ENCODE data around the gene RIMS1.
"Not testable (repeated sequence)": the region's sequence is repeated elsewhere in the genome, so short reads cannot be mapped to it uniquely, and the experiment has no call there.

RIMS1 gene

GRCh38 chr6:71982389-71982788 is 96.0 kb downstream of the RIMS1 start:
- no peak for DNase-seq (ENCODE audit: low read depth in 2 of 2)

- DNase-seq (ENCODE audit: low read depth in 2 of 2) = no peak
These were observed 96.8 kb downstream of the RIMS1 start for GRCh38 chr6:71983131-71983530.

DNA sequence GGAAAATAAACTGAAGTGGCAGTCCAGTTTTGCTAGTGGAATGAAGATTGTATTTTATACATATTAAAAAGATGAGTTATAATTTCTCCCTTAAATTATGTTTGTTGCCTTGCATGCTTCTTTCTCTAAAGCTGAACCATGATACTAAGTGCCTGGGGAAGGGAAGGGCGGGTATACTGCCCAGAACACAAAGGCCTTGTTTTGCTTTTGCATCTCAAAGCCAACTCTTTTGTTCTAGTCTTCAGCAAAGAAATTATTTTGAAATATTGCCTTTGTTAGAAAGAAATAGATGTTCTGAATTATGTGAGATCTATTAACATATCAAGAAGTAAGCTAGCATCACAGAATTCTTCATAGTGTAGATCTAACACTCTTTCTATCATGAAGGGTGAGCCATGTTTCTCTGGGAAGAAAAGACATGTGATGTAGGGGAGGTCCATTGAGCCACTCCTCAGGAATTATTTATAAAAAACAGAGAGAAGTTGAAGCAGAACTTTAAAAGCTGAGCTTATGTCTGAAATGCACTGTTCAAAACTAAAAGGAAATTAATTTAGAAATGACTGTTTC is 108.4 kb downstream of the RIMS1 start:
- no peak for DNase-seq (ENCODE audit: low read depth in 2 of 2)

DNA sequence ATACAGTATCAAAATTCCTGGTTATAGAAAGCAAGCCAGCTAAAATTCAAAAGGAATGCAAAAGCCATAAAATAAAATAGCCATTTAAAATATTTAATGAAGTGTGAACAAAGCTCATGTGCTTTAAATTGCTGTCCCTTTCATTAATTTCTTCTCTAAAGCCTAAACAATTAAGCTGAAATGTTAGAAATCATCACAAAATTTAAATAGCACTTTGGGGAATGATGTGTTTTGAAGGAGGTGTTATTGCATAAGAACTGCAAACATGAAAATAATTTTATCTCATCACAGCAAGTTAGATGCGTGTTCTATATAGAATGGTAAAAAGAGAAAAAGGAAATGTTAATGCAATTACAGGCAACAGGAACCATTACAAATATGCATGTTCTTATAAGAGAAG is 111.0 kb downstream of the RIMS1 start:
- no peak for DNase-seq (ENCODE audit: low read depth in 2 of 2)

- DNase-seq (ENCODE audit: low read depth in 2 of 2) = no peak
These were observed 116.1 kb downstream of the RIMS1 start for GRCh38 chr6:72002415-72002814.

DNA sequence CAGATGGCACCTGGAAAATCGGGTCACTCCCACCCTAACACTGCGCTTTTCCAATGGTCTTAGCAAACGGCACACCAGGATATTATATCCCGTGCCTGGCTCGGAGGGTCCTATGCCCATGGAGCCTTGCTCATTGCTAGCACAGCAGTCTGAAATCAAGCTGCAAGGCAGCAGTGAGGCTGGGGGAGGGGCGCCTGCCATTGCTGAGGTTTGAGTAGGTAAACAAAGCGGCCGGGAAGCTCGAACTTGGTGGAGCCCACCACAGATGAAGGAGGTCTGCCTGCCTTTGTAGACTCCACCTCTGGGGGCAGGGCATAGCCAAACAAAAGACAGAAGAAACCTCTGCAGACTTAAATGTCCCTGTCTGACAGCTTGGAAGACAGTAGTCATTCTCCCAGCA is 120.2 kb downstream of the RIMS1 start:
- DNase-seq (ENCODE audit: low read depth in 2 of 2) = not testable (repeated sequence)

GRCh38 chr6:72022830-72023229 is 136.5 kb downstream of the RIMS1 start:
- no peak for DNase-seq (ENCODE audit: low read depth in 2 of 2)

DNA sequence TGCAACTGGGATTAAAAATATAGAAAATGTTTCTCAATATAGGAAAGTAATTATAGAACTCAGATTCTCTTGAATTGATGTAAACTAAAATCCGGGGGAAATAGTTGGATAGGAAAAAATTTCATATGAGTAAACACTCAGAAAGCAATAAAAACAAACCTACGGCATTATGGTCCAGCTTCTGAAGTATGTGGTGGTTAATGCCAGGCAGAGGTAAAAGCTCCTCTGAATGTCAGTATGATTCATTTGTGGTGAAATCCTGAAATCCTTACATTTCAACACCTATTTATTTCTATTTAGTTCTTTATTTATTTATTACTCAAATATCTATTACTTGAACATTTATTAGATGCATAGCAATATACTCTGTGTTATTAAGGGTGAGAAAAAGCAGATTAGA is 145.1 kb downstream of the RIMS1 start:
- DNase-seq (ENCODE audit: low read depth in 2 of 2) = no peak

DNA sequence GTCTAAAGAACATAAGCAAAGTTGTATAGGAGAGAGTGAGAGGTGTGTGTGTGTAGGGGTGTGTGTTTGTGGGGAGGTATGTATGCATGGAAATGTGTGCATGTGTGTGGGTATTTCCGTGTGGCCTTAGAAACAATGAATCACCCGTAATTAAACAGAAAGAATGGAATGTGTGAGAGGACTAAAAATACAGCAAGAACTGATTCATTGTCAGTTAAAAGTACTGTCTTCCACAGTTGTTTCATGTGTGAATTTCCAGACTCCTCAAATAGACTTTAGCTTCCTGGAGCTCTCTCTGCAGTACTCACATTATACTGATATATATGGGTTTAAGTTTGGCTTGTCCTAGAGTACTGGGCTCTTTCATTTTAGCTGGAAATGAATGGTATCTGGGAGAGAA is 145.7 kb downstream of the RIMS1 start:
- no peak for DNase-seq (ENCODE audit: low read depth in 2 of 2)

GRCh38 chr6:72035486-72035885 is 149.1 kb downstream of the RIMS1 start:
- DNase-seq (ENCODE audit: low read depth in 2 of 2) = no peak

DNA sequence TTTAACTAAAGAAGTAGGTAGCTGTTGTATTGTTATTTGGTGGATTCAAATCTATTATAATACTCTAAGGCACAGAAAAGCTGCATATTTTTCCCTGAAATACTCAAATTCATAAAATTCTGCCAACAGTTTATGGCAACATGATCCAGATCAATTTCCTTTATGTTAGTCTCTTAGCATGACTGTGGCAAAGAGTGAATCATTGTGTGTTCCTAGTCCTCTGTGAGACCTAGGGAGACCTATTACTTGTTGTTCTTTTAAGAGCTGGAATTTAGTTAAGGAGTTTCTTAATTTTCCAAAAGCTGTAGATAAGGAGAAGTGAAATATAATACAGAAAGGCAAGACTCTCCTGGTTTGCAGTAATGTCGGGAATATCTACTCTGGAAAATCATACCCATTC is 149.6 kb downstream of the RIMS1 start:
- no peak for DNase-seq (ENCODE audit: low read depth in 2 of 2)

GRCh38 chr6:72037006-72037405 is 150.7 kb downstream of the RIMS1 start:
- DNase-seq (ENCODE audit: low read depth in 2 of 2) = no peak

DNA sequence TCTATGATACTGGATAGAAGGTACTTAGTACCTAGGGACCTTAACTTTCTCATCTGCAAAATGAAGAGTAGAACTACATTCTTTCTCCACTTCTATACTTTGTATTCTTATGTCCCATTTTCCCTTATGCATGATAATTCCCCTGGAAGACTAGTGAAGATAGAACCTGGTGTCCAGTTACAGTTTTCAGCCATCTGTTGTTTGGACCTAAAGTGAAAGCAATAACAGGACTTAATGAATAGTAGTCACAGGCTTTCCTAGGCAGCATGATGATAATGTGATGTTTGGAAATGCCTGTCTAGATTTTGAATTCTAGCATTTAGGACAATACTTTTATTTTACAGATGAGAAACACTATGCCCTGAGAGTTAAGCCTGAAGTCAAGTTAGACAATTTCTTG is 153.8 kb downstream of the RIMS1 start:
- no peak for DNase-seq (ENCODE audit: low read depth in 2 of 2)

DNA sequence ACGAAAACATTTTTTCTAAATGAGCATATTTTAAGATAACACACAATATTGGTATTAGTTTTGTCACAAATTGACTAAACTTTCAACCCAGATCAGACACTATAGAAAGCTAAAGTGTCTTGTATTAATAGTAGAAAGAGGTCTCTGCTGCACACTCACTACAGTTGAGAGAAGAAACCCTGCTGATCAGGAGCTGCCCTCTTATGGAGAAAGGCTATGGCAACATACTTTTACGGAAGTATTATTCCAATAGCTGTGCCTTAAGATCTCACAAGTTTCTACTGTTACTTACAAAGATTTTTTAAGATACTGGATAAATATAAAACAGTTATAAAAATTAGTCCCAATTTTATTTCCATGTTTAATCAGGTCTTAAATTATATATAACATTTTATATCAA is 155.7 kb downstream of the RIMS1 start:
- DNase-seq (ENCODE audit: low read depth in 2 of 2) = no peak

GRCh38 chr6:72048080-72048479 is 161.7 kb downstream of the RIMS1 start:
- no peak for DNase-seq (ENCODE audit: low read depth in 2 of 2)

GRCh38 chr6:72049376-72049775 is 163.0 kb downstream of the RIMS1 start:
- DNase-seq (ENCODE audit: low read depth in 2 of 2) = no peak

DNA sequence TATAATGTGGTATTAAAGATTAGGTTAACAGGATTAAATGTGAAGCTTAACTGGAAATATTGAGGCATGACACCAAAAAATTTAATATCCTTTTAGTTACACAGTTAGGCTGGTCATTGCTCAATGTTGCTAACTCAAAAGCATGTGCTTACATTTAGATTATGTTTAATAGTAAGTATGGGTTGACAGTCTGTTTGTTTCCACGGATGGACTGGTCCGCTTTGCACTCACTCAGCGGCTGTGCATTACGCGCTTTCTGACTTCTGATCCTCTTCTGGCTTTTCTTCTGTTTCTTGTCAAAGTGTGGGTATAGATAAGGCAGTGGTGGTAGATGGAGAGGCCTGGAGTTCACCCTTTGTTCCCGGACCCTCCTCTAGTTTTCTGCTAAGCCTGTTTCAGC is 174.9 kb downstream of the RIMS1 start:
- no peak for DNase-seq (ENCODE audit: low read depth in 2 of 2)

DNA sequence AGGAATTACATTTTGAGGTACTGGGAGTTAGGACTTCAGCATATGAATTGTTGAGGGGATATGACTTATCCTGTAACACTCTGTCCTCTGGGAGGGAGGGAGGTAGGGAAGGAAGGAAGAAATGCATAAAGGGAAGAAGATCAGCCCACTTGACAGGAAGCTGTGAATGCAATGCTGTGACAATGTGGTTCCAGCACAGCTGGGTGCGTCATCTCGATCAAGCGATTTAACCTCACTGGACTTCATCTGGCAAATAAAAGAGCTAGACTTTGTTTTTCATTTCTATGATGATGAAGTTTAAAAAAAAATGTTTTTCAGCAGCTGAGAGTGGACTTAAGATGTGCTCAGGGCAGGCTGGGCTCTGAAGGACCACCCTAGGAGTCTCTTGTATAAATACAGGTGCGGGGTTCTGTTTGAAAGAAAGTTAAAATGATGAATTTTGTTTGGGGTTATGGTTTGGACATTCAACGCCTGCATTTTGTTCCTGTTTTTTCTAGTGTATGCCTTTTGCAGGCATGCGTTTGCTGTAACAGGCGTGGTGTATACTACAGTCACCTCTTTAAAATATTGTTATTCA is 178.1 kb downstream of the RIMS1 start:
- no peak for DNase-seq (ENCODE audit: low read depth in 2 of 2)

- DNase-seq (ENCODE audit: low read depth in 2 of 2) = no peak
These were observed 191.7 kb downstream of the RIMS1 start for GRCh38 chr6:72078096-72078495.

GRCh38 chr6:72080260-72080941 is 194.1 kb downstream of the RIMS1 start:
- no peak for DNase-seq (ENCODE audit: low read depth in 2 of 2)

DNA sequence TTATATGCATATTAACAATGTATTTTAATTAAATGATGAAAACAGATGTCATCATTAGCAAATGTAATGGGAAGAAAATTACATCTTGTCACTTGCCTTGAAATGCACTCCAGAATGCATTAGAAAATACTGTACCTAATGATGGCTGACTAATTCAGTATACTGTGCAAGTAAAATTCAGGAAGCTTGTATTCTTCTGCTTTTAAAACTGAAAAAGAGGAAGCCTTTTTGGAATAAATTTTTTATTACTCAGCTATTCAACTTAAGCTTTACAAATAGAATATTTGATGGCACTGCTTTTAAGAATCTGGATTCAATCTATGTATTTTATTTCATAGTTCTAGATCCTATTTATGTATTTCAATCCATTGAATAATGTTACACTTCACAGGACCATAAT is 195.5 kb downstream of the RIMS1 start:
- no peak for DNase-seq (ENCODE audit: low read depth in 2 of 2)

DNA sequence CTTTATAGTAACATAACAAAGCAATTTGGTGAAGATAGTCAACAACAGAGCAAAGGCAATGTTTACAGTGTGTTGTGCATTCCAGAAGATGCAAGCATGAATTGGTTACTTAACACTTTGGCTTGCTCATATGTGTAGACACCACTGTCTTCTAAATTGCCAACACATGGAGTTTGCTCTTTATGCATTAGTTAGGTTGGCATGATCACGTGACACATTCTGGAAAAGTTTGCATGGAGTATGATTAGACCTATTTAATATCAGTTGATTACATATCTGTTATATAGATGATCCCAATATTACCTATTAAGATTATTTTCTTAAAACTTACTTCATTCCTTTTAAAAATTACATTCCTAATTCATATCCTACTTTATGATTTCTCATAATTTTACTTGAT is 197.6 kb downstream of the RIMS1 start:
- DNase-seq (ENCODE audit: low read depth in 2 of 2) = no peak

GRCh38 chr6:72084992-72085569 is 198.7 kb downstream of the RIMS1 start:
- no peak for DNase-seq (ENCODE audit: low read depth in 2 of 2)

Measured in activated CD4-positive, alpha-beta T cell treated with anti-CD3 and anti-CD28 coated beads for 24 hours (primary cell).